Measurements from ENCODE around the gene MYL4.
A peak's percentile ranks its signal among the peaks of the same experiment; 100 is the strongest.
"Not testable (repeated sequence)": the region's sequence is repeated elsewhere in the genome, so short reads cannot be mapped to it uniquely, and the experiment has no call there.

The MYL4 gene

GRCh38 chr17:47250855-47251254, 41.7 kb downstream of the MYL4 start:
- no peak for DNase-seq

GRCh38 chr17:47251421-47251940, 42.3 kb downstream of the MYL4 start:
- DNase-seq = no peak

DNA sequence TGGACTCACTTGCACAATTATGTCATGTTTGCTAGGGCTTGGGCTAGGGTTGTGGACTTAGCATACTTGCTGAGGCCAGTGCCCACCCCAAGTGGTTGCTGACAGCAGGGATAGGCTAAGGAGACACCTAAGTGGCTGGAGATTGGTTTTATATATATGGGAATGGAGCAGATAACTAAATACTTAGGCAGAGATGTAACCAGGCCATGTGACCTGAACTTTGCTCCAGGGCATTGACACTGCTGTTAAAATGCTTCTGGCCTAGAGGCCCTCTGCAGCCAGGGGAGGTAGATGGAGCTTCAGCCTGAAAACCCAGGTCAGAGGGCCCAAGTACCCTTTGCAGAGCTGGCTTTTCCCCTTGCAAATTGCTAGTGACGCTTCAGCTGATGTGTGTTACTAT, 43.1 kb downstream of the MYL4 start:
- DNase-seq = no peak

DNA sequence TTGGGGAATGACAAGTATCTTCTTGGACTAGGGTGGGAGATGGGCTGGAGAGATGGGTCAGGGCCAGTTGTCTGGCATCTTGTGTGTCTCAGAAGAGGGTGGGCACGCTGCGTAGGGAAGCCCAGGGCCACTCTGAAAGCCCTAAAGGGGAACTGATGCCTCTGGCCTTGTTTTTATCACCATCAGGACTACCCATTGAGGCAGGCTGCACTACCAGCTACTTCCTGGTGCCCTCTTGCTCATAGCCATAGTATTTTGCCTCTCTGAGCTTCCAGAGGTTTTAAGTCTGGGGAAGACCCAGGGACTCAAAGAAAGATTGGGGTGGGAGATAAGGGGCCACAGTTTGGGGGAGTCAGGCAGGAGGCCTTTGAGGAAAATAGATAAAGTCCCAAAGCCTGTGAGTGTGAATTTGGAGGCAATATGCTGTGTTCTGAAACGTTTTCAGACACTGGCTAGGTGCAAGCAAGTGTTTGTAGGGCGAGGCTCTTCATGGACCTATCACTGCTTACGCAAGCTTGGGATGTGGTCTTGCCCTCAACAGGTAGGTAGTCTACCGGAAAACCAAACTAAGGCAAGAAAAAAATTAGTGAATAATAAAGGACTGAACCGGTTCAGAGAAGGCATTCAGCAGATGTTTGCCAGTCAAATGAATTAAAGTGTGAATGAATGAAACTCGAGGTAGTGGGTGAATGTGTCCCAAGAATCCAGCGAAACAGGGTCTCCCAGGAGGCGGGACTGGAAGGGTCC, 43.8 kb downstream of the MYL4 start:
- no peak for DNase-seq

DNA sequence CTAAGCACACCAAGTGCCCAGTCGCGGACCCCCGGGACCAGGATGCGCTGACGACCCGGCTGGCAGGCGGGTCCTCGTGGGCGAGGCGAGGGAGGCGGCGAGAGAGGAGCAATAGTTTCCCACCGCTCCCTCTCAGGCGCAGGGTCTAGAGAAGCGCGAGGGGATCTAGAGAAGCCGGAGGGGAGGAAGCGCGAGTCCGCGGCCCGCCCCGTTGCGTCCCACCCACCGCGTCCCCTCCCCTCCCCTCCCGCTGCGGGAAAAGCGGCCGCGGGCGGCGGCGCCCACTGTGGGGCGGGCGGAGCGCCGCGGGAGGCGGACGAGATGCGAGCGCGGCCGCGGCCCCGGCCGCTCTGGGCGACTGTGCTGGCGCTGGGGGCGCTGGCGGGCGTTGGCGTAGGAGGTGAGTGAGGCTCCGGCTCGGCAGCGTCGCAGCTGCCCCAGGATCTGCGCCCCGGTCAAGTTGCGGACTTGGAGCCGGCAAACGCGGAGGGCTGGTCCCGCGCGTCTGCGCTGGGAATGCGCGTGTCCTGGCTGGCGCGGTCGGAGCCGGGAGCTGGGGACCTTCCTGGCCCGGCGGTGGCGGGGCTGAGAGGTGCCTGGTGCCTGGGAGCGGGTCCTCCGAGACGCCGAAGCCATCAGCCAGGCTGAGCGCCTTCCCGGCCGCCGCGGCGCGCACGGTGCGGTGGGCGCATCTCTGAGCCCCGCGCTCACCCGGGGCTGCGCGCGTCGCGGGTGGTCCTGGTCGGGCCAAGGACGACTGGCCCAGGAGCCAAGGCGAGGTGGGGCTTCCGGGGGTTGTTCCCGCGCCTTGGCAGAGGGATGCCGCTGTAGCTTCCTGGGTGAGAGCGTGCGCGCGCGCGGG, 44.6 kb downstream of the MYL4 start, which contains the start of gene ITGB3:
TSS of gene ITGB3 (plus strand) at position 287 of the 862 bp plus-strand sequence. CDS start at position 322, 35 bp downstream.
- peak; percentile 67 for DNase-seq

DNA sequence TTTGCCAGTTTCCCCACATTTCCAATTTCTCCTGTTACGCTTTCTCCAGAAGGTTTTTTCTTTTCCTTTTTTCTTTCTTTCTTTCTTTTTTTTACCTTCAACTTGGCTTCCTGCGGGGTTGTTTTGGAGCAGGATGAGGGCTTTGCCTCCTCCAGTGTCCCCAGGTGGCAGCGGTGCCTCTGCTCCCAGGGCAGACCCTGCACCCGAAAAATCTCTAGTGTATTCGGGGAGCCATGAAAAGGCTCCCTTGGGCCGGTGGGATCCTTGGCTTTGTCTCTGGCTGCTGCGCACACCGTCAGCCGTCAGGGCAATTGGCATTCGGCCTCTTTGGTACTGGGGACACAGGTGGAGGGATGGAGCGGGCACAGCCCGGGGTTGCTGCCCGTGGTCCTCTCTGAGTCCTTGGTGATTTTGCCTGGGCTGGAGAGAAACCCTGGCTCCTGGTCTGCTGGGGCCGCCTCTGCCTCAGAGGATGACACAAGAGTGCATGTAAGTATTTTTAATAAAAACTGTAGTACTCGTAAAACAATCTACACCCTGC, 45.3 kb downstream of the MYL4 start:
- no peak for DNase-seq

DNA sequence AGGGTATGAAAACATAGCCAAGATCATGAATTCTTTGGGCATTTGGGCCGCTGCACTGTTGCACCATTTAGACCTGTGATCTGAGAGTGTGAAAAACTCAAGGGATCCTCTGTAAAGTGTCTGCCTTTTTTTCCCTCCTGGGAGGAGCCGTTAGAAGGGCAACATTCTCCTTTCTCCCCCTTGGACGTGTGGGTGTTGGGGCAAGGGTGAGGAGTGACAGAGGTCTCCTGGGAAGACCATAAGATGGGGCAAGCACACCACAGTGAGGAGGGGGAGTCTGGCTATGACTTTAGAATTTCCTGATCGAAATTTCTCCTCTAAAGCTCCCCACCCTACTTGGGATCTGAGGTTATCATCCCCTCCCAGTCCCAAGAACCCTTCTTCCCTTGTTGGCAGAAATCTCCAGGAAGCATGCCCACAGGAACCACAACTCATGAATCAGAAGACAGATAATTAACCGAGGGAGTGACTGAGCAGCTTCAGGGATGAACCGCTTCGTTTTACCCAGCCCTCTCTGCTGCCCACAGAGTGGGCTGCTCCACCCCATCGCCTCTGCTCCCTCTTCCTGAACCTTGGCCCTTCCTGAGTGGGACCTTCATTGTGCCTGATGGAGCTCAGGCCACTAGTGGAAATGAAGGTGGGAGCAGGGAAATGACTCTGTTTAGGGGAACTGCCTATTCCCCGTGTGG, 48.6 kb downstream of the MYL4 start:
- no peak for DNase-seq

DNA sequence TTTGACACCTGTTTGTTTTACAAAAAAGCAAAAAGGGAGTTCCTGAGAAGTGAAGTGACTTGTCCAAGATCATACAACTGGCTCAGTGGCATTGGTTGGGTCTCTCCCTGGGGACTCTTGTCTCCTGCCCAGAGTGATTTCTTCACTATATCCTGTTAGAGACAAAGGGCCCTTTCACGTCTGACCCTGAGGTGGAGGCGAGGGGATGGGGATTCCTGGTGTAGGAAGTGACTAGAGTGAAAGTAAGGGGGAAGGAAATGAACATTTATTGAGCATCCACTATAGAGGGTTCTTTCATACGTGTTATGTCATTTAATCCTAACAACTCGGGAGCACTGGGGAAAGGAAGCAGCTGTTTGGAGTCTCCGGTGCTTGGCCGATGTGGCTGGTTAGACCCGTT, 53.4 kb downstream of the MYL4 start:
- DNase-seq = no peak

GRCh38 chr17:47264166-47264565, 55.0 kb downstream of the MYL4 start:
- DNase-seq = no peak

- DNase-seq = no peak
Measured at GRCh38 chr17:47265983-47266541, 56.9 kb downstream of the MYL4 start.

DNA sequence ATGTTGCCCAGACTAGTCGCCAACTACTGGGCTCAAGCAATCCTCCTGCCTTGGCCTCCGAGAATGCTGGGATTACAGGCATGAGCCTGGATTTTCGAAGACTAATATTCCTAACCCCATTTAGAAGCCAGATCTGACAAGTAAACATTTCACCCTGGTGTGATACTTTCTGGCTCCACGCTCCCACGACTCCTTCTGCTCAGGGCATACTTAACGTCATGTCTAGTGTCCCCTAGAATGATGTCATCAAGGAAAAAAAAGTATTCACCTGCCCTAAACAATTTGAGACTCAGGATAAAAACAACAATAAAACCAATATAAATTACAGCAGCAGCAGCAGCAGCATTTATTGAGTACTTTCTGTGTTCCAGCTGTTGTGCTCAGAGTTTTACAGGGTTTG, 57.6 kb downstream of the MYL4 start:
- no peak for DNase-seq

- DNase-seq = no peak
Measured at GRCh38 chr17:47267354-47267828, 58.2 kb downstream of the MYL4 start.

GRCh38 chr17:47268964-47269363, 59.8 kb downstream of the MYL4 start:
- not testable (repeated sequence) for DNase-seq

DNA sequence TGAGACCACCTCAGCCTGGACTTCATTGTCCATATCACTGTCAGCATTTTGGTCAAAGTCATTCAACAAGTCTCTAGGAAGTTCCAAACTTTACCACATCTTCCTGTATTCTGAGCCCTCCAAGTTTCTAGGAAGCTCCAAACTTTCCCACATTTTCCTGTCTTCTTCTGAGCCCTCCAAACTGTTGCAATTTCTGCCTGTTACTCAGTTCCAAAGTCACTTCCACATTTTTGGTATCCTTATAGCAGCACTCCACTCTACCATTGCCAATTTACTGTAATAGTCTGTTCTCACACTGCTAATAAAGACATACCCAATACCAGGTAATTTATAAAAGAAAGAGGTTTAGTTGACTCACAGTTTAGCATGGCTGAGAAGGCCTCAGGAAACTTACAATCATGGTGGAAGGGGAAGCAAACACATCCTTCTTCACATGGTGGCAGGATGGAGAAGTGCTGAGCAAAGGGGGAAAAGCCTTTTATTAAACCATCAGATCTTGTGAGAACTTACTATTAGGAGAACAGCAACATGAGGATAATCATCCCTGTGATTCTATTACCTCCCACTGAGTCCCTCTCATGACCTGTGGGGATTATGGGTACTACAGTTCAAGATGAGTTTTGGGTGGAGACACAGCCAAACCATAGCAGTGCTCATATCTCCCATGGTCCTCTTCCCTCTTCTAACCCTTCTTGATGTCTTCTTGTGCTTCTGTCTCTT, 60.6 kb downstream of the MYL4 start:
- DNase-seq = not testable (repeated sequence)

- no peak for DNase-seq
Measured at GRCh38 chr17:47270946-47271705, 62.0 kb downstream of the MYL4 start.

DNA sequence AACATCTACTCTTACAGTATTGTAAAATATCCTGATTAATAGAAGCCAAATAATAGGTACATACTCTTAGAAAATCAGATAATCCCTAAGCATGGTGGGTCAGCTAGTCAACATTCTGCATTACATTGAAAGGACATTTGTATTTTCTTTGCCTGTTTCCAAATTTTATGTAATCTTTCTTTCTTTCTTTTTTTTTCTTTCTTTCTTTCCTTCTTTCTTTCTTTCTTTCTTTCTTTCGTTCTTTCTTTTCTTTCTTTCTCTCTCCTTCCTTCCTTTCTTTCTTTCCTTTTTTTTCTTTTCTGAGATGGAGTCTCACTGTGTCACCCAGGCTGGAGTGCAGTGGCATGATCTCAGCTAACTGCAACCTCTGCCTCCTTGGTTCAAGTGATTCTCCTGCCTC, 63.3 kb downstream of the MYL4 start:
- DNase-seq = no peak

DNA sequence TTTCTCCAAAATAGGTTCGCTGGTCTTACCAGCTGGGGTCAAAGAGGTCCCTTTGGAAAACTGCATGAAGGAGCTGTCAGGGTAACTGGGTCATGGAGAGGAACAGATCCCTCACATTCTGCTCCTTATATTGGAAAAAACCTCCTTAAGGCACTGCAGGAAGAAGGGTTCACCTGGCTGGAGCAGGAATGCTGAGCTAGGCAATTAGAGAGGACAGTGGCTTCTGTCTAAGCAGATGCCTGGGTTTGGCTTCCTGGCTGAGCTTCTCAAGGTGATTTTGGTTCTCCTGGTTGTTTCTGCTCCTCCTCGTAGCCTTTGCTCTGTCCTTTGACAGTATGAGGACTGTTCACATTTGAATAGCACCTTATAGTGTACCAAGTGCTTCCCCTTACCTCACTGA, 64.1 kb downstream of the MYL4 start:
- no peak for DNase-seq

All from activated CD8-positive, alpha-beta memory T cell treated with anti-CD3 and anti-CD28 coated beads, Interleukin-2, amount 50 U/mL, for 4 hours (primary cell).